ENCODE data around the gene PSMG4. TPM values are rescaled to one million over a fixed set of nuclear protein-coding genes. Genes with fewer than 3 reads are reported as not detected.

The PSMG4 gene
- total and polyA plus RNA-seq, 12 donors: 8.1 to 38.6 (median 10.3) TPM

DNA sequence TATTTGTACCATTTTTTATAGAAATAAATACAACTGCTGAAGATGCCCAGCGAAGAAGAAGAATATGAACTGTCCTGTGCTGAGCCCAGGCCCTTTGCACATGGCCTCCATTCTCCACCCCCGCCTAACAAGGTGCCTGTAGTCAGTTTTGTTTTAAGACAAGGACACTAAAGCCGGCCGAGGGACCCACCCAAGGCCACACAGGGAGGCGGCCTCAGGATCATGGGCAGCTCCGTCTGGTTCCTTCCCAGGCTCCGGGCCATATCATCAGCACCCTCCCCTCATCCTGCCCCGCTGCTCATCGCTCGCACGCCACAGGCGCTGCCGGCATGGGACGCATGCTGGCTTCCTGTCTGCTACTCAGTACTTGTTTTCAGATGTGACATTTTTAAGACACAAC lies 21.3 kb downstream of the PSMG4 start:
- Histone ChIP-seq H3K4me1 (peaks cover 7 to 31% (median 21%) of the 10 kb centered on the region in 9 donors), H3K4me3 (no peak overlapping the region), H3K36me3 (peaks cover 0 to 15% (median 0%) of the 10 kb centered on the region in 9 donors), H3K27ac (no peak overlapping the region), H3K9me3 (no peaks in the 10 kb centered on the region), H3K27me3 (no peaks in the 10 kb centered on the region)
- intact Hi-C loops (cut with DNase I): loop anchor here in 6 of 10 donors (5.0 to 10.0 kb wide), 5 partner anchors 77 to 695 kb away; partner anchors contain the start of gene SLC22A23 (in 4 of the 6)
- ATAC-seq (peak in 1 of 8 donors; percentile 9), DNase-seq (no peak)
- WGBS, 2 donors: 72 to 80% methylated on average over 14 of the region's 14 CpGs
- TF ChIP-seq CTCF (IDR thresholded peaks at IDR 0.05): no peak

DNA sequence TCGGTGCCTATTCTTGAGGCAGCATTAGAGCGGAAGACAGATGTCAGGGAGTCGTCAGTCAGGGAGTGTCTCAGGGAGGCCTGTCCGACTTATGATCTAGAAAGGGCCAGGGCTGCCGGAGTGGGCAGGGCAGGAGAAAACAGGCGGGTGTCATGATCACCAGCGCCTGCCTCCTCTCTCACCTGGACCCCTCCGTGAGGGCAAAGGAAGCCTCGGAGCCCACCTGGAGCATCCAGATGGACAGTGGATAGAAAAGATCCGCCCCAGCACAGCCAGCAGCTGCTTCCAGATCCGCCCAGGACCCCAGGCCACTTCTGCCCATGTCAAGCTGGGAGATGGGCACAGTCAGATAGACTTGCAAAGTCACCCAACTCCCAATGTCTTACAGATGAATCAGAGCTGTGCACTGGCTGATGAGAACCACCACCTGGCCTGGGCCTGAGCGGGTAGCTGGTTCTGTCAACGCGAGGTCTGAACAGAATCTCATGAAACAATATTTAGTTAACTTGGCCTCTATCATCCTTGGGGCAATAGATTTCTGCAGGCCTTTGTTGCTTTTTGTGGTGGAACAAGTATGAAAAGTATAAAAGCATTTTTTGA lies 22.2 kb downstream of the PSMG4 start:
- Histone ChIP-seq H3K36me3 (peaks cover 0 to 20% (median 0%) of the 10 kb centered on the region in 9 donors), H3K4me3 (no peak overlapping the region), H3K9me3 (no peaks in the 10 kb centered on the region), H3K4me1 (peaks cover 7 to 31% (median 21%) of the 10 kb centered on the region in 9 donors), H3K27me3 (no peaks in the 10 kb centered on the region), H3K27ac (peak overlapping the region in 5 of 10 donors; percentile 6 to 68 (median 49))
- DNase-seq (no peak), ATAC-seq (no peak)
- TF ChIP-seq CTCF (IDR thresholded peaks at IDR 0.05): no peak
- intact Hi-C loops (cut with DNase I): loop anchor here in 6 of 10 donors (5.0 to 10.0 kb wide), 5 partner anchors 76 to 694 kb away; partner anchors contain the start of gene SLC22A23 (in 4 of the 6)
- WGBS, 2 donors: 92 to 95% methylated on average over 14 of the region's 14 CpGs

DNA sequence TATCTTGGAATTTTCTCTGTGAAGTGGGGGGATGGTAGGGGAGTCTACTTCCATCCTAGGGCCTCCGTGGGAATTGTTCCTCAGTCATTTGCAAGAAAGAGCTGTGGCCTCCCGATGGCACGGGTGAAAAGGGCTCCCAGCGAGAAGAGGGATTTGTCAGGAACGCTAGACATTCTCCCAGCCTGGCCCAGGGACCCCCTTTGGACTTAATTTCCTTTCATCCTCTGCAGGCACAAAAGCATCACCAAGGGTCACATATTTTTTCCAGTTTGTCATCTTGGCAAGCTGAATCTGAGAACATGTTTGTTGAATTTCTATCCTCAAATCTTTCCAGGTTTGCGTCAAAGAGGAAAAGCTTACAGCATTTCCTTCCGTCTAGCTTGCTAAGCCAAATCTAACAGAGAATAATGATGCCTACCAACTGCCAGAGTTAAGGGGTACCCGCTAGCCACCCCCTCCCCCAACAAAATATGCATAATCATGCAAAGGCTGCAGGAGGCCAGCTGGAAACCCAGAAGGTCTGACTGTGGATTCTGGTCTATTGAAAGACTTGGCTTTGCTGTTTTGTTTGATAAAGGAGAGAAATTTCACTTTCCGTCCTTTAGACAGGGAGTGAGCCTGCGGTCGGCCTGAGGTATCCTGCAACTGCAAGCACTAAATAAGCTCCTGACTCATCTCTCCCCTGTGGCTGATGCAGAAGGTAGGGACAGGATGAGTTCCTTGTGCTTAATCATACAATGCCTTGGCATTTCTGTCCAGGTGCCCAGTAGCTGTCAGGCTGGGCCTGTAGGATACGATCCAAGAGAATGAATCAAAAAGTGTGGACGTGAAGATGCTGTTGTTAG lies 23.1 kb downstream of the PSMG4 start:
- intact Hi-C loops (cut with DNase I): loop anchor here in 6 of 10 donors (5.0 to 10.0 kb wide), 5 partner anchors 75 to 693 kb away; partner anchors contain the start of gene SLC22A23 (in 4 of the 6)

More for the DNA sequence above, 23.1 kb downstream of the PSMG4 start:
- no peaks in the 10 kb centered on the region for H3K9me3 ChIP-seq
- peaks cover 0 to 16% (median 0%) of the 10 kb centered on the region in 9 donors for H3K36me3 ChIP-seq
- H3K4me3 ChIP-seq: no peak overlapping the region
- WGBS, 2 donors: 52 to 54% methylated on average over 13 of the region's 13 CpGs
- no peaks in the 10 kb centered on the region for H3K27me3 ChIP-seq
- ATAC-seq: peak in 6 of 8 donors; percentile 17 to 50 (median 38)
- peaks cover 7 to 31% (median 21%) of the 10 kb centered on the region in 9 donors for H3K4me1 ChIP-seq
- no peak for TF ChIP-seq CTCF (IDR thresholded peaks at IDR 0.05)
- peak overlapping the region in 8 of 10 donors; percentile 6 to 68 (median 45) for H3K27ac ChIP-seq
- peak in 1 of 2 donors; percentile 29 for DNase-seq

Data from heart right ventricle (tissue), 16 donors.